Measurements from ENCODE around the gene HMCN1.
A peak's percentile ranks its signal among the peaks of the same experiment; 100 is the strongest.

The HMCN1 gene

GRCh38 chr1:185733818-185734735 is at the start of gene HMCN1:
Gene HMCN1 (plus strand): TSS chr1:185734391. CDS start chr1:185734780, 389 bp downstream.
- Histone ChIP-seq H3K36me3 (ENCODE audit: insufficient read depth, low read length) (no peaks in the 10 kb centered on the region), H3K9ac (ENCODE audit: low read depth, low read length) (peak within 1 kb of the TSS; percentile 84), H3K9me3 (ENCODE audit: control insufficient read depth, insufficient read depth, low read length) (no peaks in the 10 kb centered on the region), H3K4me1 (ENCODE audit: insufficient read depth, low read length) (no peaks in the 10 kb centered on the region)

GRCh38 chr1:185686821-185687778 is 47.1 kb upstream of the HMCN1 start:
- no peaks in the 10 kb centered on the region for H3K9me3 ChIP-seq (ENCODE audit: control insufficient read depth, insufficient read depth, low read length)
- H3K36me3 ChIP-seq (ENCODE audit: insufficient read depth, low read length) = no peaks in the 10 kb centered on the region
- no peak overlapping the region for H3K9ac ChIP-seq (ENCODE audit: low read depth, low read length)
- no peaks in the 10 kb centered on the region for H3K4me1 ChIP-seq (ENCODE audit: insufficient read depth, low read length)

DNA sequence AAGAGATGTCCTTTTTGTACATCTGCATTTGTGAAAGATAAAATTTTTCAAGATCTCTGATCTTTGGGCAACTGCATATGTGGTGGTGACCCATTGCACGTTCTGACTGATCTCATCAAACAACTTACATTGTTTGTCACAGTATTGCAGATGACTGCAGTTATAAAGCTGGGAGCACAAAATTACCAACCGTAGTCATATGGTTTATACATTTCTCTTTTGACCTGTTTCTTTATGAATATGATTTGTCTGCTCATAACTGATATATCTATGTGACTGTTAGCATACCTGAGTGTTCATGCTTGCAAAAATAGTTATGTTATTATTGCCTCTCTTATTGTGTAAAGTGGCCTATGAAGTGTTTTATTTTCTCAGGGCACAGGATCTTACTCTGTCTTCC is 43.7 kb upstream of the HMCN1 start:
- Histone ChIP-seq H3K9ac (ENCODE audit: low read depth, low read length) (no peak overlapping the region), H3K9me3 (ENCODE audit: control insufficient read depth, insufficient read depth, low read length) (no peaks in the 10 kb centered on the region), H3K4me1 (ENCODE audit: insufficient read depth, low read length) (no peaks in the 10 kb centered on the region; the same call in 1 of the 2 replicates), H3K36me3 (ENCODE audit: insufficient read depth, low read length) (no peaks in the 10 kb centered on the region)

GRCh38 chr1:185693654-185694053 is 40.5 kb upstream of the HMCN1 start:
- H3K9me3 ChIP-seq (ENCODE audit: control insufficient read depth, insufficient read depth, low read length) = no peaks in the 10 kb centered on the region
- no peaks in the 10 kb centered on the region; the same call in 1 of the 2 replicates for H3K4me1 ChIP-seq (ENCODE audit: insufficient read depth, low read length)
- H3K9ac ChIP-seq (ENCODE audit: low read depth, low read length) = no peak overlapping the region
- no peaks in the 10 kb centered on the region for H3K36me3 ChIP-seq (ENCODE audit: insufficient read depth, low read length)

GRCh38 chr1:185694081-185694480 is 40.1 kb upstream of the HMCN1 start:
- no peaks in the 10 kb centered on the region; the same call in 1 of the 2 replicates for H3K4me1 ChIP-seq (ENCODE audit: insufficient read depth, low read length)
- H3K9ac ChIP-seq (ENCODE audit: low read depth, low read length) = no peak overlapping the region
- H3K36me3 ChIP-seq (ENCODE audit: insufficient read depth, low read length) = no peaks in the 10 kb centered on the region
- H3K9me3 ChIP-seq (ENCODE audit: control insufficient read depth, insufficient read depth, low read length) = no peaks in the 10 kb centered on the region

DNA sequence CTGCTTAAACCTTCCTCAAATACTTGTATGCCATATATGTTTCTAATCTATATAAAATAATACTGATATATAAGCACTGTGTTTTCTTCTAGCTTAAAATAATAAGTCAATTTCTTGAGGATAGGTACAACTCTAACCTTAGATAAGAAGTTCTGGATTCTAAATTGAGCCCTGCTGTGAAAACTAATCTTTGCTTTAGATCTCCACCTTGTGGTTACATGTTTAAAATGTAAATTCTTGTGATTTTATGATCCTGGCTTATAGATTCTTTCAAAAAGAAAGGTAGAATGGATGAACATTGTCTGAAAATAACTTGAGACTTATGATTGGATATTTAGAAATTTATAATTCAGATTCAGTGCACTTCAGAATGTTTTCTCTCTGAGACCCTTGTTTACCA is 38.9 kb upstream of the HMCN1 start:
- H3K4me1 ChIP-seq (ENCODE audit: insufficient read depth, low read length) = peaks cover 4% of the 10 kb centered on the region
- H3K9ac ChIP-seq (ENCODE audit: low read depth, low read length) = no peak overlapping the region
- no peaks in the 10 kb centered on the region for H3K9me3 ChIP-seq (ENCODE audit: control insufficient read depth, insufficient read depth, low read length)
- no peaks in the 10 kb centered on the region for H3K36me3 ChIP-seq (ENCODE audit: insufficient read depth, low read length)

DNA sequence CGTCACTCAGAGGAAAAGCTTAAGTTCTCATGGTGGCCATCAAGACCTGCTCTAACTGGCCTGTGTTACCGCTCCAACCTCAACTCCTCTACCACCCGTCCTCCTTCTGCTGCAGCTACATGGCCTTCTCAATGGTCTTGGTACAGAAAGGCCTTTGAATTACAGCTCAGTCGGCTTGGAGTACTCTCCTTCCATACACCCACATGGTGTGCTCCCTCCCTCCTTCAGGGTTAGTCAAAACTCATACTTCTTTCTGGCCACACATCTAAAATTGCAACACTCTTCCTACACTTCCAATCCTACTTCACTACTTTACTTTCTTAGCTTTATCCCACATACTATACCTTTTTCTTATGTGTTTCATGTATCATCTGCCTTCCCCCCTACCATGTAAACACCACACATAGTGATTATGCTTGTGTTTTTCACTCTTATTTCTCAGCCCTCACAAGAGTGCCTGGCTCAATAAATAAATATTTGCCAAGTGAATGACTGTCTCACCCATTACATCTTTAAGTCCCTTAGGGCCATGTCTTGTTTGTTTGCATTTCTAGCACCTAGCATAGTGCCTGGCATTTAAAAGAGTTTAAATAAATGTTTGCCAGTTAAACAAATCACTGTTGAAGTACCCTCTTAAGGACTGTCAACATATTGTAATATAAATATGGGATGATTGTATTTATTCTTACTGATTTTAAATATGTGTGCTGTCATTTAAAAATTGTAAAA is 37.6 kb upstream of the HMCN1 start:
- peaks cover 9% of the 10 kb centered on the region for H3K4me1 ChIP-seq (ENCODE audit: insufficient read depth, low read length)
- H3K9me3 ChIP-seq (ENCODE audit: control insufficient read depth, insufficient read depth, low read length) = no peaks in the 10 kb centered on the region
- no peak overlapping the region for H3K9ac ChIP-seq (ENCODE audit: low read depth, low read length)
- H3K36me3 ChIP-seq (ENCODE audit: insufficient read depth, low read length) = no peaks in the 10 kb centered on the region

DNA sequence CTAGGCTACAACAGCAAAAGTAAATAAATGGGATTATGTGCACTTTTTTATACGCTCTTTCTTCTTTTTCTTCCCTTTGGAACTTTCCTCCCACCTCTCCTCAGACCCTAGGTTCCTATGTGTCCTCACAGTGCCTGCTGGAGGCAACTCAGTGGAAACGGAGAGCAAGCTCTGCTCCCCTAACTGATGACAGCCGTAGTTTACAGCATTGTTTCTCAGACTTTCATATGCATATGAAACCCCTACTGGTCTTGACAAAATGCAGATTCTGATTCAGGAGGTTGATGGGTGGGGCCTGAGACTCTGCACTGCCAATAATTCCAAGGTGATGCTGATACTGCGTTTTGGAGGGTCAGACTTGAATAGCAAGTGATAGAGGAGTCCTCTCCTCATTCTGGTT is 34.3 kb upstream of the HMCN1 start:
- Histone ChIP-seq H3K4me1 (ENCODE audit: insufficient read depth, low read length) (peaks cover 9% of the 10 kb centered on the region; the same call in 1 of the 2 replicates), H3K36me3 (ENCODE audit: insufficient read depth, low read length) (no peaks in the 10 kb centered on the region), H3K9me3 (ENCODE audit: control insufficient read depth, insufficient read depth, low read length) (no peaks in the 10 kb centered on the region), H3K9ac (ENCODE audit: low read depth, low read length) (no peak overlapping the region)

DNA sequence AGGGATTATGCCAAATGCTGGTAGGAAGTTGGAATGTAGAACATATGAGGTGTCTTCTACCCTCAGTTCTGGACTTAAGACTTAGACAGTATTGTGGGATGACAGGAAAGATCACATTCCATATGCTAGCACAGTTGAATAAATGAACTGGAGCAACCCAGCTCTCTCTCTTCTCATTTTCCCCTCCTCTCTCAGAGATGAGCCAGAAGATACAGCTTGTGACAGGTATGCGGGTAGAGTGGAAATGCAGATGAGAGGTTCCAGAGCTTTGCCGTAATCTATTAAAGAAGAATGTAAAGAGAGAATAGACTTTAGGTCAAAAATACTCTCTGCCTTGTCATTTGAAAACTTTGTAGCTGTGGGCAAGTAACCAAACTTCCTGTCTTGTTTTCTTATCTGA is 32.5 kb upstream of the HMCN1 start:
- Histone ChIP-seq H3K36me3 (ENCODE audit: insufficient read depth, low read length) (no peaks in the 10 kb centered on the region), H3K4me1 (ENCODE audit: insufficient read depth, low read length) (peaks cover 9% of the 10 kb centered on the region; the same call in 1 of the 2 replicates), H3K9ac (ENCODE audit: low read depth, low read length) (no peak overlapping the region), H3K9me3 (ENCODE audit: control insufficient read depth, insufficient read depth, low read length) (0 out of 2 replicates have a peak, but pooled peaks cover 2% of the 10 kb centered on the region)

GRCh38 chr1:185704181-185704580 is 30.0 kb upstream of the HMCN1 start:
- peaks cover 9% of the 10 kb centered on the region; the same call in 1 of the 2 replicates for H3K4me1 ChIP-seq (ENCODE audit: insufficient read depth, low read length)
- peaks cover 7% of the 10 kb centered on the region; the same call in 1 of the 2 replicates for H3K9me3 ChIP-seq (ENCODE audit: control insufficient read depth, insufficient read depth, low read length)
- no peak overlapping the region for H3K9ac ChIP-seq (ENCODE audit: low read depth, low read length)
- no peaks in the 10 kb centered on the region for H3K36me3 ChIP-seq (ENCODE audit: insufficient read depth, low read length)

DNA sequence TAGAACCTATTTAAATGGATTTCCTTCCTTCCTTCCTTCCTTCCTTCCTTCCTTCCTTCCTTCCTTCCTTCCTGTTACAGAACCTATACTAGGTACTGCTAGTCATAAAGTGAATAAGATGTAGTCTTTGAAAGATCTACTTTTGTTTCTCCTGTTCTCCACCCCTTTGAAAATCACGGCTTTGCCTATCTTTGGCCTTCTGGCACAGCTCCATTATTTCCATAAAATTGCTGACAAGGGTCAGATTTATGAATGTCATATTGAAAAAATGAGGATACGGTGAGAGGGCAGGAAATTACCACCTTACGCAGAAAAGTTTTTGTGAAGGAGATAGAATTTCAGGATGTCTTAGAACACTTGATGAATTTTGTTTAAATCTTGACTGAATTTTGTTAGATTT is 18.1 kb upstream of the HMCN1 start:
- H3K9me3 ChIP-seq (ENCODE audit: control insufficient read depth, insufficient read depth, low read length) = no peaks in the 10 kb centered on the region
- no peak overlapping the region for H3K9ac ChIP-seq (ENCODE audit: low read depth, low read length)
- H3K36me3 ChIP-seq (ENCODE audit: insufficient read depth, low read length) = no peaks in the 10 kb centered on the region
- no peaks in the 10 kb centered on the region for H3K4me1 ChIP-seq (ENCODE audit: insufficient read depth, low read length)

GRCh38 chr1:185719021-185719420 is 15.2 kb upstream of the HMCN1 start:
- Histone ChIP-seq H3K36me3 (ENCODE audit: insufficient read depth, low read length) (no peaks in the 10 kb centered on the region), H3K9ac (ENCODE audit: low read depth, low read length) (no peak overlapping the region), H3K9me3 (ENCODE audit: control insufficient read depth, insufficient read depth, low read length) (no peaks in the 10 kb centered on the region), H3K4me1 (ENCODE audit: insufficient read depth, low read length) (no peaks in the 10 kb centered on the region)

DNA sequence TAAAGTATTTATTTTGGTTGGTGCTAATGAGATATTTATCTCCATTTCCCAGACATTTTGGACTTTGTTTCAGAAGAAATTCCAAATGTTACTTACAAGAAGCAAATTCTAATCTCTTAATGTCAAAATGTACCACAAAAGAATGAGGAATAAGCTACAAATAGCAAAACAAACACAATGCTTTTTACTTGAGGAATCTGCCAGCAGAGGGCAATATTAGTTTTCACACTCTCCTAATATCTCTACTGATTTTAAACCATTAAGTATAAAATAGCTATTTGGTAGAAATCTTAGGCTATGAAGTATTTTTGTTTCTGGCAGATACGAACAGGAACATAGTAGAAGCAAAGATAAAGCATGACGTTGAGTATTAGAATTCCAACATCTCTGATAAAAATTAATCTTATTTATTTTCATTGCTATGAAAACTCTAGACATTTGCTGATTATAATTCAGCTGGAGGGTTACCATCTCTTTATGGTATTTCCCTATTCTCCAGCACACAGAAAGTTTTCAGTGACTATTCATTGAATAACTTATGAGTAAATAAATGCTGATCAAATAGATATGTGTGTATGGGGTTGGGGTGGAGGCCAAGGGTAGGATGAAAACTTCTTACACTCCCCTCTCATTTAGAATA is 13.4 kb upstream of the HMCN1 start:
- no peaks in the 10 kb centered on the region for H3K36me3 ChIP-seq (ENCODE audit: insufficient read depth, low read length)
- no peaks in the 10 kb centered on the region for H3K9me3 ChIP-seq (ENCODE audit: control insufficient read depth, insufficient read depth, low read length)
- H3K9ac ChIP-seq (ENCODE audit: low read depth, low read length) = no peak overlapping the region
- H3K4me1 ChIP-seq (ENCODE audit: insufficient read depth, low read length) = no peaks in the 10 kb centered on the region

All from ES-I3 (cell line).